AG09309 (cell line): Measurements from ENCODE around the gene SLC6A17.

Experiments used
- DNase-seq: peaks from one replicate; pipeline ENCODE4 v3.0.0-alpha.2; 2010; ENCODE audit warnings: low read depth
- H3K4me3 ChIP-seq: 2 replicates; pipeline ENCODE4 v1.5.1; 2011; ENCODE audit warnings: mild to moderate bottlenecking, low read depth, low read length, moderate library complexity; ENCODE audit not compliant: control insufficient read depth
- TF ChIP-seq, protein P1 (sequence below): IDR thresholded peaks from 2 replicates; pipeline ENCODE4 v1.5.1; 2011; ENCODE audit warnings: mild to moderate bottlenecking, low read depth, low read length, inconsistent platforms; ENCODE audit not compliant: insufficient read depth, control insufficient read depth; ENCODE audit errors: missing control alignments

The SLC6A17 gene

DNA sequence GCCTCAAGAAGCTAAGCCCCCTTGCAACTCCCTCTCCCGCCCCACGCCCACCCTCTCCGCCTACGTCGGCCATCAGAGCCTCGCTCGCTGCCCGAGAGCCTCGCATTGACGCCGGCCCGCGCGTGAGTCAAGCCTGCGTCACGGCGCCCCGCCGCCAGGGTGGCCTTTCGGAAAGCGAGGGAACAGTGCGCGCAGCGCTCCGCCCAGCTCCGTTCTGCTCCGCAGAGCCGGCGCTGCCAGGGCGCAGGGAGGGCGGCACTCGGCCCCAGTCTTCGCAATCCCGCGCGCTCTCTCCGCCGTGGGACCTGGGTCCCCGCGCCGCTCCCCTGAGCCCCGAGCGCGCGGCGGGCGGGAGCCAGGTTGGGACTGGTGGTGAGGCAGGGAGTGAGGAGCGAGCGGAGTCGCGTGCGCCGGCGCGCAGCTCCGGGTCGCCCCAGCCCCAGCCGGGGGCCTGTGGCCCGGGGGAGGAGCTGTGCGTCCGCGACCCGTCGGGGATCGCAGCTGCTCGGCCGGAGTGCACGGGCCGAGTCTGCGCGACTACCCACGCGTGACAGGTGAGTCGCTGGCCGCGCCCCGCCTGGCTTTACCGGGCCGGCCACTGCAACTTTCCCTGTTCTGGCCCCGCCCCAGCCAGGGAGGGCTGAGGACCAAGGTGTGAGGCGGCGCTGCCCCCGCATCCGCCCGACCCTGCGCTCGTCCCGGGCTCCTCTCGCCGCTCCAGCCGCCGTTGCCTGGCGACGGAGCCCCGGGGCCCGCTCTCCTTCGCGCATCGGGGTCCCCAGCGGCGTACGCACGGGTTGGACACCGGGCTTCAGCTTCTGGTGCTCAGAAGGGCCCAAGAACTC lies at the start of gene SLC6A17:
SLC6A17 (plus strand) TSS at position 165 of the 845 bp plus-strand sequence. CDS start 16,436 bp downstream, outside the sequence.
- TF ChIP-seq, protein P1, sequence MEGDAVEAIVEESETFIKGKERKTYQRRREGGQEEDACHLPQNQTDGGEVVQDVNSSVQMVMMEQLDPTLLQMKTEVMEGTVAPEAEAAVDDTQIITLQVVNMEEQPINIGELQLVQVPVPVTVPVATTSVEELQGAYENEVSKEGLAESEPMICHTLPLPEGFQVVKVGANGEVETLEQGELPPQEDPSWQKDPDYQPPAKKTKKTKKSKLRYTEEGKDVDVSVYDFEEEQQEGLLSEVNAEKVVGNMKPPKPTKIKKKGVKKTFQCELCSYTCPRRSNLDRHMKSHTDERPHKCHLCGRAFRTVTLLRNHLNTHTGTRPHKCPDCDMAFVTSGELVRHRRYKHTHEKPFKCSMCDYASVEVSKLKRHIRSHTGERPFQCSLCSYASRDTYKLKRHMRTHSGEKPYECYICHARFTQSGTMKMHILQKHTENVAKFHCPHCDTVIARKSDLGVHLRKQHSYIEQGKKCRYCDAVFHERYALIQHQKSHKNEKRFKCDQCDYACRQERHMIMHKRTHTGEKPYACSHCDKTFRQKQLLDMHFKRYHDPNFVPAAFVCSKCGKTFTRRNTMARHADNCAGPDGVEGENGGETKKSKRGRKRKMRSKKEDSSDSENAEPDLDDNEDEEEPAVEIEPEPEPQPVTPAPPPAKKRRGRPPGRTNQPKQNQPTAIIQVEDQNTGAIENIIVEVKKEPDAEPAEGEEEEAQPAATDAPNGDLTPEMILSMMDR, result no peak
- peak within 1 kb of the TSS; percentile 37 for H3K4me3 ChIP-seq
- no peak for DNase-seq

GRCh38 chr1:110102081-110102480 lies 48.2 kb upstream of the SLC6A17 start:
- DNase-seq, result no peak
- no peak overlapping the region for H3K4me3 ChIP-seq
- TF ChIP-seq, protein P1, result no peak

GRCh38 chr1:110106013-110106941 lies 44.0 kb upstream of the SLC6A17 start:
- TF ChIP-seq, protein P1, result peak; percentile 97
- peak; percentile 32 for DNase-seq

DNA sequence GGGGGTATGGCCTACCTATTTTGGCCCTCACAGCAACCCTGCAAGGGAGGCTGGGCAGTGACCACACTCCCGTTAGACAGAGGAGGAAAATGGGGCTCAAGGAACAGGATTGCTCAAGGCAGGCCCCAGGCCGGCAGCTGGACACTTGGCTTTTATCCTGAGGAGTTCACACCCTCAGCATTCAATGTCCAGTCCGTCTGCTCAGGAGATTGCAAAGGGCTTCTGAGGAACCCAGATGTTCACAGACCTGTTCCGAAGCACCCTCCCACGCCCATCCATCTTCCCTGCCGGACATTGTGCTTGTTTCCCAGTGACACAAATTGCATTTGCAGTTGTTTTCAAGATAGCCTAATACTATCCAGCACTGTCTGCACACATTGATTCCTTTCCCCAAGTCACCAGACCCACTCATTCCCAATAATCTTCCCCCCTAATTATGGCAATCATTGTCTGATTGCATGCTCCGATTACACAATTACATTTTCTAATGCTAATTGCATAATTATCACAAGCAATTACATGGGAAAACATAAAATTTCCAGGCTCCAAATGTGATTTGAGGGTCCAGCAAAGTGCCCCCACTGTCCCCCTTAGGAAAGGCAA lies 42.3 kb upstream of the SLC6A17 start:
- DNase-seq, result no peak
- no peak overlapping the region for H3K4me3 ChIP-seq
- TF ChIP-seq, protein P1, result no peak

More at GRCh38 chr1:110106013-110106941, 44.0 kb upstream of the SLC6A17 start:
- H3K4me3 ChIP-seq, result no peak overlapping the region

DNA sequence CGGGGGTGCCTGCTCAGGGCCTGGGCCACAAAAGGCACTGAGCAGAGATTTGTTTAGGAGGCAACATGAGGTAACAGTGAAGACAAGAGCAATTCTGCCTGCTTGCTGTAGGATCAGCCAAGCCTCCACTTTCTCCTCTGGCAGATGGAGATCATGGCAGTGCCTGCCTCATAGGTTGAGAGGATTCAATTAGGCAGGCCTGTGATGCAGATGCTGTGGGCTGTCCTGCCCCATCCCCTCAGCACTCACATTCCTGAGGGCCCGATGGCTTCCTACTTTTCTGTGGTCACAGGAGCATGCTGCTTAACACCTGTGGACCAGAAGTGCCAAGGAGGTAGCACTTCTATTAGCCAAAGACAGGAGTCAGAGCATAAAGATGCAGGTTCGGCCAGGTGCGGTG lies 39.2 kb upstream of the SLC6A17 start:
- no peak overlapping the region for H3K4me3 ChIP-seq
- DNase-seq, result no peak
- TF ChIP-seq, protein P1, result no peak

DNA sequence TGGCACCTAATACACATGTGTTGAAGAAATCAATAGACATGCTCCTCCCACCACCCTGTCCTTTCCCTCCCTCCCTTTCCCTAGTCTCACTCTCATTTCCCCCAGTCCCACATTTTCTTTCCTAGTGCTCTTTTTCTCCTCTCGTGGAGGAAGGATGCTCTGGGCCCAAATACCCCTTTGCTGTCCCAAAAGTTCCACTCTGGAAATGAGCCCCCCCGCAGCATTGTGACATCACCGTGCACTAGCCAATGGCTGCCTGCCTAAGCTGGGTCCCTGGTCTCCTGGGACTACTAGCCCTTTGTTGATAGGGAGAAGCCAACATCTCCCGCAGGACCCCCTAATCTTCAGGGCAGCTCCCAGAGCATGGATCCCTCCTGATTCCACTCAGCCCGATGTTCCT lies 38.2 kb upstream of the SLC6A17 start, which contains the start of gene UBL4B:
UBL4B (plus strand) TSS at position 301 of the 400 bp plus-strand sequence; CDS start at position 393, 92 bp downstream.
- TF ChIP-seq, protein P1, result no peak
- no peak within 1 kb of the TSS for H3K4me3 ChIP-seq
- DNase-seq, result no peak
